ENCODE data around the gene RNF212B.
"Not testable (repeated sequence)": the region's sequence is repeated elsewhere in the genome, so short reads cannot be mapped to it uniquely, and the experiment has no call there.

The RNF212B gene, protein sequence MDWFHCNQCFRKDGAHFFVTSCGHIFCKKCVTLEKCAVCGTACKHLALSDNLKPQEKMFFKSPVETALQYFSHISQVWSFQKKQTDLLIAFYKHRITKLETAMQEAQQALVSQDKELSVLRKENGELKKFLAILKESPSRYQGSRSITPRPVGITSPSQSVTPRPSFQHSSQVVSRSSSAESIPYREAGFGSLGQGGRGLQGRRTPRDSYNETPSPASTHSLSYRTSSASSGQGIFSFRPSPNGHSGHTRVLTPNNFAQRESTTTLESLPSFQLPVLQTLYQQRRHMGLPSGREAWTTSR

DNA sequence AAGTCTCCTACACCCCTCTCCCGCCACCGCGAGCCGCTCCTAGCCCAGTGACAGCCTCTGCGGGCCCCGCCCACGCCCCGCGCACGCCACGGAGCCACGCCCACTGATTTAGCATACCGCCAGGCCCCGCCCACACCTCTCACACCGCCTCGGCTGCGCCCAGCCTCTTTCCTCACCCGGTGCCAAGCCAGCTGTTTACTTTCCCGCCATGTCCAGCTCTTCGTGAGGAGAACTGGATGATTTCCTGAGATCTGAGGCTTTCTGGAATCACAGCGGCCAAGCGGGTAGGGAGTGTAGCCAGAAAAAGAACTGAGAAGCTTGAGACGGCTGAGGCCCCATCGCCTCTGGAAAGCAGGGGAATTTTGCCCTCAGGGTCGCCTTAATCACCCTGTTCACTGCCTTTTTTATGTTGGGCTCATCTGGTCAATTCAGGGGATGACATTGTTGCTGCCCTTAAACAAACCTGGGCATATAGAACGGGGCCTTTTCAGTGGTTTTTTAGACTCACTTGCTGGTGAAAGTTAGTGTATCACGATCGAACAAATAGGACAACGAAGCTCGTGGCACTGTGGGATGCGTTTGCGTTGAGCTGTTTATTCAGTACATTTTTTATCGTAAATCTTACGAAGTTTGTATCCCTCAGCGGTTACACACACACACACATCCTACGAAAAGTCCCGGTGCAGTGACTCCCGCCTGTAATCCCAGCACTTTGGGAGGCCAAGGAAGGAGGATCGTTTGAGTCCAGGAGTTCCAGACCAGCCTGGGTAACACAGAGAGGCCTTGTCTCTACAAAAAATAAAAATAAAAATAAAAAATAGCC is at the start of gene RNF212B:
Gene RNF212B, plus strand, starts transcription at position 165 of the 823 bp plus-strand sequence. CDS start 2,410 bp downstream, outside the sequence.
- peak; percentile 100 for DNase-seq

DNA sequence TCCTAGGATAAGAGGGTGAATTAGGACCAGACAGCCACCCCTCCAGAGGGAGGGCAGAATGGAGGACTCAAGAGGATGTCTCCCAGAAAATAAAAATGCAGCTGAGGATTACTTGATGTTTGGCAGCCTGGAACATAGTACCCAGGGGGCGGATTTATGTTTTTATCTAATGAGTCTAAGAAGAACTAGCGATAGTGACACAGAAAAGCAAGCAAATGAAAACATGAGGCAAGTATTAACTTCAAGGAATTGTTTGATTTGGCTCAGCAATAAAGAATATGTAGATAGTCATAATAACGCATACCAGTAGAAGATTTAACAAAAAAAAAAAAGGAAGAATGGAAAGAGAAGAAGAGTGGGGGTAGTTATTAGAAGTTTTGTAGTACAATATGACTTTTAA is 44.3 kb upstream of the RNF212B start:
- no peak for DNase-seq

DNA sequence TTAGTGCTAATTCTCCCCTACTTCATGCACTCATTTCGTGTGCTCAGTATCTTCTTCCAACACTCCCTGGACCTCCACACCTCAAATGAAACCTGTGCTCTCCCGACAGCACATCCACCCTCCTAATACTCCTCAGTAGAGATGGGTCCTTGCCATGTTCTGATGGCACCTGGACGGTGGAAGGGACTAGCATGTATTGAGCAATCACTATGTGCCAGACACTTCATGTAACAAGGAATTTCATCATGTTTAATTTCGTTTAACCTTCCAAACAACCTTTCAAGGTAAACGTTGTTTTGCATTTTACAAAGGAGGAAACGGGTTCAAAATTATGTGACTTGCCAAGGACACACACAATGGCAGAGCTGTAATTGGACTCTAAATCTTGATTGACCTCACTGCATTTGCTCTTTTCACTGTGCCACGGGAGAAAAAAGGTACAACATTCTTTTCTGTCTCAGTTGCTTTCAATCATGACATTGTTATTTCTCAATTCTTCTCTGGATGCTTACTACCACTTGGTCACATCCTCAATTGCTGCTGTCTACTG is 42.1 kb upstream of the RNF212B start:
- no peak for DNase-seq

DNA sequence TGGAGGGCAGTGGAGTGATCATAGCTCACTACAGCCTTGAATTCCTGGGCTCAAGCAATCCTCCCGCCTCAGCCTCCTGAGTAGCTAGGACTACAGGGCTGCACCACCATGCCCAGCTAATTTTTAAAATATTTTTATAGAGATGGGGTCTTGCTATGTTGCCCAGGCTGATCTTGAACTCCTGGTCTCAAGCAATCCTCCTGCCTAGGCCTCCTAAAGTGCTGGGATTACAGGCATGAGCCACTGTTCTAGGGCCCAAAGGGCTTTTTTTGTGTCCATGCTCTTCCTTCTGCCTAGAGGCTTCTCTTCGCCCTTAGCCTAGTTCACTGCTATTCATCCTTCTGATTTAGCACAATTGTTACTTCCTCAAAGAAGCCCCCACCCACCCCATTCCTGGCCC is 41.2 kb upstream of the RNF212B start:
- not testable (repeated sequence) for DNase-seq

DNA sequence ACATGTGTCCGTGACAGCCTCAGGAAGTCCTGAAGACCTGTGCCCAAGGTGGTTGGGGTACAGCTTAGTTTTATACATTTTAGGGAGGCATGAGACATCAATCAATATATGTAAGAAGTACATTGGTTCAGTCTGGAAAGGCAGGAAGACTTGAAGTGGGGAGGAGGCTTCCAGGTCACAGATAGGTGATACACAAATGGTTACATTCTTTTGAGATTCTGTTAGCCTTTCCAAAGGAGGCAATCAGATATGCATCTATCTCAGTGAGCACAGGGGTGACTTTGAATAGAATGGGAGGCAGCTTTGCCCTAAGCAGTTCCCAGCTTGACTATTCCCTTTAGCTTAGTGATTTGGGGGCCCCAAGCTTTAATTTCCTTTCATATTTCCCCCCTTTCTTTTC is 38.6 kb upstream of the RNF212B start:
- not testable (repeated sequence) for DNase-seq

DNA sequence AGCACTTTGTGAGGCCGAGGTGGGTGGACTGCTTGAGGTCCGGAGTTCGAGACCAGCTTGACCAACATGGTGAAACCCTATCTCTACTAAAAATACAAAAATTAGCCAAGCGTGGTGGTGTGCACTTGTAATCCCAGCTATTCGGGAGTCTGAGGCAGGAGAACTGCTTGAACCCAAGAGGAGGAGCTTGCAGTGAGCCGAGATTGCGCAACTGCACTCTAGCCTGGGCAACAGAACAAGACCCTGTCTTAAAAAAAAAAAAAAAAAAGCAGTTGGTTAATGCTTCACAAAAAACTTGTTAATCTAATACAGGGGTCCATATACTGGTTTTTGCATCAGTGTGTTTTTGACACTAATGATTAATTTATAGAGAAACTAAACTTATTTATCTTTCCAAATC is 35.7 kb upstream of the RNF212B start:
- no peak for DNase-seq

DNA sequence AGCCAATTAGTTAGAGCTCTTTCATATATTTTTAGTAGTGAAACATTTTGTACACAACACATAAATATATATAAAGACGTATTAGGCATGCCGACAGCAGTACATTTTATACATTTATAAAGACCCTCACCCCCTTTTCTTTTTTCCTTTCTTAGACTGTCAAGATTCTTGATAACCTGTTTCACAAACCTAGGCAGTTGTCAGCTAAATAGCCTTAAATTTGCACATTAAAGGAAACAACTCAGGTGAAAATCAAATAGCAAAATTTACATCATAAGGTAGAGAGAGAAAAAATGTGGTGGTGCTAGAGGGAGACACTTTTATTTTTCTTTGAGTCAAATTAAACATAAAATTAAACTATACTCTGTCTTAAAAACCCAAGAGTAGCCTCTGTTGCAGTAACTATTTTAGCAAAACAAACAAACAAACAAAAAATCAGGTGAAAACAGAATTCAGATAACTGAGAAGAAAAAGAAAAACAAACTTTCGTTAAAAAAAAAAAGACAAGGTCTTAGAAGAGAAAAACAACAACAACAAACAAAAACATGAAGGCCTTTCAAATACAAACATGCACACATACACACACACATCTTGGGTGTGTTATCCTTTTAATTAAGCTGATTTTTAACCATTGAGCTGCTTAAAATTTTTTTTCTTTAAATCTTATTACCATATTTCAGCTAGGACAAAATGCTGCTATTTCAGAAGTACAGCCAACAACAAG is 31.2 kb upstream of the RNF212B start:
- DNase-seq = no peak

DNA sequence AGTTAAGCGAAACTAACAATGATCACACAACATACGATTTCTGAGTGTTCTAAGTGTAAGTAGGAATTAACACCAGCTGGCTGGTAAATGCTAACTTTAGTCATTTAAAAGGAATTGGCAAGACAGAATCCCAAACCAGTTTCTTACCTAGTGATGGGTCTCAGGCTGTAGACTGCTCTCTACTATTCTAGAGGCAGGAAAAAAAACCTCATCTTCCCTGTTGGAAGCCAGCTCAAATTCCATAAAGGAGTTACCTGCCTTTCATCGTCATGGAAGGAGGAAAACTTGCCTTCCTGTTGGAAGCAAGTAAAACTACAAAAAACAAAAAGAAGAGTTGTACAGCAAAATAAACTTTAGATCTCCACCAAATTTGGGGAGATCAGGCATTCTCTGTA is 30.6 kb upstream of the RNF212B start:
- peak; percentile 62 for DNase-seq

DNA sequence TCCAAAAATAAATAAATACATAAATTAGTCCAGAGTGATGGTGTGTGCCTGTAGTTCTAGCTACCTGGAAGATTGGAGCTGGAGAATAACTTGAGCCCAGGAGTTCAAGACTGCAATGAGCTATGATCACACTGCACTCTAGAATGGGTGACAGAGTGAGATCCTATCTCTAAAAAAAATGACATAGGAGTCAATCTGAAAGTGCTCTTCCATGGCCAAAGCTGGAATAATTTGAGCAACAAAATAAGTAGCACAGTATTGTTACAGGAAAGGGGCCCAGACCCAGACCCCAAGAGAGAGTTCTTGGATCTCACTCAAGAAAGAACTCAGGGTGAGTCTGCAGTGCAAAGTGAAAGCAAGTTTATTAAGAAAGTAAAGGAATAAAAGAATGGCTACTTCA is 29.4 kb upstream of the RNF212B start:
- DNase-seq = no peak

DNA sequence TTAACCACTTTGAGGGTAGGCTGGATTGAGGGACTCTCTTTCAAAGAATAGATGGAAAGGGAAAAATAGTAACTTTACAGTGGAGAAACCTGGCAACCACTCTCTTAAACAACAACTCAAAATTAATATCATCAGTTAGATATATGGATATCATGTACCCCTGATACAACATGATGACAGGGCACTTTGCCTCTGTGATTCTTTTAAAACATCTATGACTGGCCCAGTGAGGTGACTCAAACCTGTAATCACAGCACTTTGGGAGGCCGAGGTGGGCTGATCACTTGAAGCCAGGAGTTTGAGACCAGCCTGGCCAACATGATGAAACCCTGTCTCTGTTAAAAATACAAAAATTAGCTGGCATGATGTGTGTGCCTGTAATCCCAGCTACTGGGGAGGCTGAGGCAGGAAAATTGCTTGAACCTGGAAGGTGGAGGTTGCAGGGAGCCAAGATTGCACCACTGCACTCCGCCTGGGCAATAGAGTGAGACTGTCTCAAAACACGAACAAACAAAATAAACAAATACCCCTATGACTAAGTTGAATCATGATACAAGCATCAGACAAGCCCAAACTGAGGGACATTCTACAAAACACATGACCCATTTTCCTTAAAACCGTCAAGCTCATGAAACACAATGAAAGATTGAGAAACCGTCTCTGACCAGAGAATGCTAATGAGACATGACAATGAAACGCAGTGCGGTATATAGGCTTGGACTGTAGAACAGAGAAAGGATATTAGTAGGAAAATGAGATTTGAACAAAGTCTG is 27.9 kb upstream of the RNF212B start:
- no peak for DNase-seq

DNA sequence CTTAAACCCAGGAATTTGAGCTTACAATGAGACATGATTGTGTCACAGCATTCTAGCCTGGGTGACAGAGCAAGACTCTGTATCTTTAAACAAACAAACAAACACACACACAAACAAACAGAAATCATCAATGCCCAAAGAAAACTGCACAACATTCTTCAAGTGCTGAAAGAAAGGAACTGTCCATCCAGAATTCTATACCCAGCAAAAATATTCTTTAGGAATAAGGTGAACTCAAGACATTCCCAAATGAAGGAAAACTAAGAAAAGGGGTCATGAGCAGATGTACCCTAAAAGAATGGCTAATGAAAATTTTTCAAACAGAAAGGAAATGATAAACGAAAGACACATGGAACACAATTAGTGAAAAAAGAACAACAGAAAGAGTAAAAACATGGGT is 22.3 kb upstream of the RNF212B start:
- DNase-seq = no peak

DNA sequence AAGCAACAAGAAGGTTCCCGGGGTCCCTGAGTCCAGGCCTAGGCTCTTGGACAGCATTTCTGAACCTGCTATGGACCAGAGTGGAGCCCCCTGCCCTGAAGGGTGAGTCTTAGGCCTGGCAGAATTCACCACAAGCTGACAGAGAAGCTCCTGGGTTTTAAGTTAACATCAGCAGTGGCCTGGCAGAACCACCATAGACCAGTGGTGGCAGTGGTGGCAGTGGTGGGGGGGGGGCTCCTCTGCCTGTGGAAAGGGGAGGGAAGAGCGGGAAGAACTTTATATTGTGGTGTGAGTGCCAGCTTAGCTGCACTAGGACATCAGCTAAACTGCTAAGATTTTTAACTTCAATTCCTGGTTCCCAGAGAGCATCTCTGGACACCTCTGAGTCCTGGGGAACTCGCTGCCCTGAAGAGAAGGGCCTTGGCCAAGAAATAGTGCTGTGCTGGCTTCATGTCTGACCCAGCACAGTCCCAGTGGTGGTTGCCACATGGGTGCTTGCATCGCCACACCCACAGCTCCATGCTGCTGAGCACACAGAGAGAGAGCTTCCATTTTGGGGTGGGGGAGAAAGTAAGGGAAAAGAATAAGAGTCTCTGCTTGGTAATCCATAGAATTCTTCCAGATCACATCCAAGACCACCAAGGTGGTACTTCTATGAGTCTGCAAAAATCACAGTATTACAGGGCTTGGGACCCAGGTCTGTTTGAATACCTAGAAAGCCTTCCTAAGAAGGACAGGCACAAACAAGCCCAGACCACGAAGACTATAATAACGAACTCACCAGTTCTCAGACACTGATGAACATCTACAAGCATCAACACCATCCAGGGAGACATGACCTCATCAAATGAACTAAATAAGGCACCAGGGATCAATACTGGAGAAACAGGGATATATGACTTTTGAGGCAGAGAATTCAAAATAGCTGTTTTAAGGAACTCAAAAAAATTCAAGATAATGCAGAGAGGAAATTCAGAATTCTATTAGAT is 20.4 kb upstream of the RNF212B start:
- no peak for DNase-seq

DNA sequence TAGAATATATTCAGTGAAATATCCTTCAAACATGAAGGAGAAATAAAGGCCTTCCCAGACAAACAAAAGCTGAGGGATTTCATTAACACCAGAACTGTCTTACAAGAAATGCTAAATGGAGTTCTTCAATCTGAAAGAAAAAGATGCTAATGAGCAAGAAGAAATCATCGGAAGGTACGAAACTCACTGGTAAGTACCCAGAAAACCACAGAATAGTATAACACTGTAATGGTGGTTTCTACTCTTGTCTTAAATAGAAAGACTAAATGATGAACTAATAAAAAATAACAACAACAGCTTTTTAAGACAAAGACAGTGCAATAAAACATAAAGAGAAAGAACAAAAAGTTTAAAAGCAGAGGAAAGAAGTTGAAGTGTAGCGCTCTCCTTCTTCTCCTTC is 18.7 kb upstream of the RNF212B start:
- DNase-seq = no peak

DNA sequence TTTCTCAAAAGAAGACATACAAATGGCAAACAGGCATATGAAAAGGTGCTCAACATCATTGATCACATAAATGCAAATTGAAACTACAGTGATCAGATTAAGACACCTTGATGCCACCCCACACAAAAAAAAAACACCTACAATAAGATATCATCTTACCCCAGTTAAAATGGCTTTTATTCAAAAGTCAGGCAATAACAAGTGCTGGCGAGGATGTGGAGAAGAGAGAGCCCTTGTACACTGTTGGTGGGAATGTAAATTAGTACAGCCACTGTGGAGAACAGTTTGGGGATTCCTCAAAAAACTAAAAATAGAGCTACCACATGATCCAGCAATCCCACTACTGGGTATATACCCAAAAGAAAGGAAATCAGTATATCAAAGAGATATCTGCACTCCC is 12.8 kb upstream of the RNF212B start:
- not testable (repeated sequence) for DNase-seq

DNA sequence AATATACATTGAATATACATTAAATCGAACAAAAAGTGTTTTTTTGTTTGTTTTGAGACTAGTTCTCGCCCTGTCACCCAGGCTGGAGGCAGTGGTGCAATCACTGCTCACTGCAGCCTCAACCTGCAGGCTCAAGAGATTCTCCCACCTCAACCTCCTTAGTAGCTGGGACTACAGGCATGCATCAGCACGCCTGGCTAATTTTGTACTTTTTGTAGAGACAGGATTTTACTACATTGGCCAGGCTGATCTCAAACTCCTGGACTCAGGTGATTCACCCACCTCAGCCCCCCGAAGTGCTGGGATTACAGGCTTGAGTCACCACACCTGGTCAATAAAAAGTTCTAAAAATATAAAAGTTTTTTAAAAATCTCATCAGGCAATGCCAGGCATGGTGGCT is 10.2 kb upstream of the RNF212B start:
- no peak for DNase-seq

DNA sequence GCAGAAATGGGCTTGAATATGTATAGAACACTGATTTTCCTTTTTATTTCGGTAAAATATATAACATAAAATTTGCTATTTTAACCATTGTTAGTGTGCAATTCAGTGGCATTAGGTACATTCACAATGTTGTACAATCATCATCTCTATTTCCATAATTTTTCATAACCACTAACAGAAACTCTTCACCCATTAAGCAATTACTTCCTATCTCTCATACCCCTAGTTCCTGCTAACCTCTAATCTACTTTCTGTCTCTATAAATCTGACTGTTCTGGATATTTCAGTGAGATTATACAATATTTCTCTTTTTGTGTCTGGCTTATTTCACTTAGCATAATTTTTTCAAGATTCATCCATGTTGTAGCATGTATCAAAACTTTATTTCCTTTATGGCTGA is 8.9 kb upstream of the RNF212B start:
- no peak for DNase-seq

DNA sequence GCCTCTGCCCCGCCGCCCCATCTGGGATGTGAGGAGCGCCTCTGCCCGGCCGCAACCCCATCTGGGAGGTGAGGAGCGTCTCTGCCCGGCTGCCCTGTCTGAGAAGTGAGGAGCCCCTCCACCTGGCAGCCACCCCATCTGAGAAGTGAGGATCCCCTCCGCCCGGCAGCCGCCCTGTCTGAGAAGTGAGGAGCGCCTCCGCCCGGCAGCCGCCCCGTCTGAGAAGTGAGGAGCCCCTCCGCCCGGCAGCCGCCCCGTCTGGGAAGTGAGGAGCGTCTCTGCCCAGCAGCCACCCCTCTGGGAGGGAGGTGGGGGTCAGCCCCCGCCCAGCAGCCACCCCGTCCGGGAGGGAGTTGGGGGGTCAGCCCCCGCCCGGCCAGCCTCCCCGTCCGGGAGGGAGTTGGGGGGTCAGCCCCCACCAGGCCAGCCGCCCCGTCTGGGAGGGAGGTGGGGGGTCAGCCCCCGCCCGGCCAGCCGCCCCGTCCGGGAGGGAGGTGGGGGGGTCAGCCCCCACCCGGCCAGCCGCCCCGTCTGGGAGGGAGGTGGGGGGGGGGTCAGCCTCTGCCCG is 5.4 kb upstream of the RNF212B start:
- not testable (repeated sequence) for DNase-seq

DNA sequence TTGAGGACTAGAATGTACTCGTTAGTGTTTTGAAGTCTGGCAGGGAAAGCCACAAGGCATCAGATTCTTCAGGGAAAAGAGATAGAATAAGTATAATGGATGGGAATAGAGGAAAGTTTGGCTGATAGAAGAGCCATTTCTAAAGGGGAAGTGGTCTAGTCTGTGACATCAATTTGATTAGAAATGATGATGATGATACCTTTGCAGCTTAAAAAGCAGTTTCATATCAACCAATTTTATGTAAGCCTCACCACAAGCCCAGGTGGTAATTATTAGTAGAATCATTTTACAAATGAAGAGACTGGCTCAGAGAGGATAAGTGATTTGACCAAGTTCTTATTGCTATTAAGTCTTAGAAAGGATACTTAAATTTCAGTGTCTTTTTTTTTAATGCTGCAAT is 2.9 kb downstream of the RNF212B start:
- DNase-seq = no peak

DNA sequence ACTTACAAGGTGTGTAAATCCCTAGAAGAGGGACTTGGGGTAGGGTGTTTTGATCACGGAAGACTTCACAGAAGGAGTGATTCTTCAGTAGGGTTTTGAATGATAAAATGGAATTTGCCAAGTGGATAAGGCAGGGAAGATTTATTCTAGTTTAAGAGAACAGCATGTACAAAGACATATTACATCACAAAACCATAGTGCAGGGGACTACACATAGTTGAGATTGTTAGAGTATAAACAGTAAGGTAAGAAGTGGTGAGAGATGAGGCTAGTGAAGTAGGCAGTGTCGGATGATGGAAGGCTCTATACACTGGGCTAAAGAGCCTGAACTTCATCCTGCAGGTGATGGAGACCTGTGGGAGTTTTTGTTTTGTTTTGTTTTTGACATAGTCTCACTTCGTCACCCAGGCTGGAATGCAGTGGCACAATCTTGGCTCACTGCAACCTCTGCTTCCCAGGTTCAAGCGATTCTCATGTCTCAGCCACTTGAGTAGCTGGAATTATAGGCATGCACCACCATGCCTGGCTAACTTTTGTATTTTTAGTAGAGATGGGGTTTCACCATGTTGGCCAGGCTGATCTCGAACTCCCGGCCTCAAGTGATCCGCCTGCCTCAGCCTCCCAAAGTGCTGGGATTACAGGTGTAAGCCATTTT is 3.5 kb downstream of the RNF212B start:
- DNase-seq = not testable (repeated sequence)

DNA sequence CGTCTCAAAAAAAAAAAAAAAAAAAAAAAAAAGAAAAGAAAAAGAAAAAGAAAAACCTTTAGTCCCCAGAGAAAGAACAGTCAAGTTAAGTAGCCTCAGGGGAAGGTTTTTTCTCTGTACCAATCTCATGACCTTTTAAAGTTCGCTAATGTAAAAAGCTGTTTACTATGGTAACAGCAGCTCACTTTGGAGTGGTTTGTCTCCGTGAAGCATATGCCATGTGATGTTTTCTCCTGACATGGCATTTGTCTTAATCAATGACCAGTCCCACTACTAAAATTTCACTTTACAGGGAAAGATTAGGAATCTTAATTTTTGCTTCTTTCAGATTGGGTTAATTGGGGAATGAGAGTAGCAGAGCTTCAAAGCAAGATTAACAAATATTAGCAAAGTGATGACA is 4.3 kb downstream of the RNF212B start:
- no peak for DNase-seq

Data from NCI-H82 (cell line).